Measurements from ENCODE around the gene POLE. TPM values are rescaled to one million over a fixed set of nuclear protein-coding genes. Genes with fewer than 3 reads are reported as not detected.

The POLE gene
- total and polyA plus RNA-seq, 8 donors, result 29.2 to 60.5 (median 56.0) TPM

GRCh38 chr12:132620113-132620898 lies 66.8 kb downstream of the POLE start:
- peaks cover 0 to 11% of the 10 kb centered on the region in 2 donors for H3K9me3 ChIP-seq
- TF ChIP-seq CTCF (IDR thresholded peaks at IDR 0.05), result no peak
- no peak overlapping the region for H3K4me3 ChIP-seq
- peaks cover 2 to 4% of the 10 kb centered on the region in 2 donors for H3K4me1 ChIP-seq
- H3K27ac ChIP-seq, result no peak overlapping the region
- DNase-seq, result peak in 1 of 4 donors; percentile 54
- no peak for ATAC-seq
- intact Hi-C loops (cut with DNase I), result no loop called here
- peaks cover 0 to 19% of the 10 kb centered on the region in 2 donors for H3K36me3 ChIP-seq
- H3K27me3 ChIP-seq, result peaks cover 29 to 64% of the 10 kb centered on the region in 2 donors

GRCh38 chr12:132619386-132620112 lies 67.6 kb downstream of the POLE start:
- Histone ChIP-seq H3K36me3 (peaks cover 0 to 11% of the 10 kb centered on the region in 2 donors), H3K9me3 (peaks cover 0 to 11% of the 10 kb centered on the region in 2 donors), H3K27me3 (peaks cover 29 to 68% of the 10 kb centered on the region in 2 donors), H3K4me3 (no peak overlapping the region), H3K4me1 (peaks cover 2 to 9% of the 10 kb centered on the region in 2 donors), H3K27ac (no peak overlapping the region)
- no peak for TF ChIP-seq CTCF (IDR thresholded peaks at IDR 0.05)
- intact Hi-C loops (cut with DNase I), result no loop called here
- ATAC-seq (no peak), DNase-seq (peak in 1 of 4 donors; percentile 64)

GRCh38 chr12:132619071-132619385 lies 68.1 kb downstream of the POLE start:
- ATAC-seq (no peak), DNase-seq (peak in 1 of 4 donors; percentile 72)
- intact Hi-C loops (cut with DNase I), result no loop called here
- TF ChIP-seq CTCF (IDR thresholded peaks at IDR 0.05), result no peak
- no peak overlapping the region for H3K4me3 ChIP-seq
- peaks cover 0 to 11% of the 10 kb centered on the region in 2 donors for H3K9me3 ChIP-seq
- H3K36me3 ChIP-seq, result peaks cover 0 to 6% of the 10 kb centered on the region in 2 donors
- peaks cover 2 to 9% of the 10 kb centered on the region in 2 donors for H3K4me1 ChIP-seq
- H3K27ac ChIP-seq, result no peak overlapping the region
- H3K27me3 ChIP-seq, result peaks cover 29 to 68% of the 10 kb centered on the region in 2 donors

GRCh38 chr12:132618683-132619043 lies 68.5 kb downstream of the POLE start, which contains the start of gene P2RX2:
TSS of gene P2RX2 (plus strand) at chr12:132618776. CDS start at chr12:132618817, 41 bp downstream.
- DNase-seq (peak in 1 of 4 donors; percentile 43), ATAC-seq (no peak)
- peaks cover 2 to 9% of the 10 kb centered on the region in 2 donors for H3K4me1 ChIP-seq
- no peak within 1 kb of the TSS for H3K4me3 ChIP-seq
- peaks cover 0 to 11% of the 10 kb centered on the region in 2 donors for H3K9me3 ChIP-seq
- intact Hi-C loops (cut with DNase I), result no loop called here
- H3K36me3 ChIP-seq, result peaks cover 0 to 2% of the 10 kb centered on the region in 2 donors
- H3K27ac ChIP-seq, result no peak within 1 kb of the TSS
- peaks cover 29 to 68% of the 10 kb centered on the region in 2 donors for H3K27me3 ChIP-seq
- TF ChIP-seq CTCF (IDR thresholded peaks at IDR 0.05), result no peak
